Keratinocyte (primary cell): ENCODE results near the gene FAM118B. TPM values are rescaled to one million over a fixed set of nuclear protein-coding genes. Genes with fewer than 3 reads are reported as not detected.

Source experiments
- DNase-seq: peaks from one replicate; pipeline ENCODE4 v3.0.0-alpha.2; 2011; ENCODE audit warnings: low read depth, missing footprints, low spot score
- FAIRE-seq: peaks from 2 replicates; lab custom pipeline; 2011; peaks lifted over from hg19 to GRCh38; lab: Jason Lieb, UNC
- H2AFZ ChIP-seq: 2 replicates; pipeline ENCODE4 v1.6.0; 2012; ENCODE audit warnings: low read length, control low read depth, inconsistent platforms; ENCODE audit not compliant: control insufficient read depth
- H3K27ac ChIP-seq: 2 replicates; pipeline ENCODE4 v1.5.1; 2011; ENCODE audit warnings: low read length; ENCODE audit not compliant: control insufficient read depth, insufficient read depth
- H3K27me3 ChIP-seq: 3 replicates; pipeline ENCODE4 v1.6.0; 2011; ENCODE audit warnings: low read length; ENCODE audit not compliant: control insufficient read depth, insufficient read depth; ENCODE audit errors: extremely low read depth
- H3K36me3 ChIP-seq, 2 experiments: 2 replicates in 1 of 2; 3 replicates in 1 of 2; pipeline ENCODE4 v1.5.1; 2011; ENCODE audit warnings: low read length in 2 of 2, mild to moderate bottlenecking in 1 of 2; ENCODE audit not compliant: control insufficient read depth in 2 of 2, insufficient read depth in 2 of 2; ENCODE audit errors: extremely low read depth in 1 of 2
- H3K4me1 ChIP-seq: 3 replicates; pipeline ENCODE4 v1.5.1; 2011; ENCODE audit warnings: low read length; ENCODE audit not compliant: control insufficient read depth, insufficient read depth; ENCODE audit errors: extremely low read depth
- H3K4me2 ChIP-seq: 3 replicates; pipeline ENCODE4 v1.6.0; 2011; ENCODE audit warnings: low read depth, low read length; ENCODE audit not compliant: control insufficient read depth, insufficient read depth; ENCODE audit errors: extremely low read depth
- H3K4me3 ChIP-seq, 3 experiments: fragments of 200-600 bp in 1 of 3; sonication (generic) in 1 of 3; 2 replicates in 2 of 3; 3 replicates in 1 of 3; pipeline ENCODE4 v1.5.1; 2011 to 2016; ENCODE audit warnings: low read length in 3 of 3, mild to moderate bottlenecking in 3 of 3, control low read depth in 2 of 3, inconsistent platforms in 1 of 3, low read depth in 1 of 3, mixed read lengths in 1 of 3, mixed run types in 1 of 3, moderate library complexity in 1 of 3; ENCODE audit not compliant: control insufficient read depth in 2 of 3, insufficient read depth in 2 of 3; ENCODE audit errors: extremely low read depth in 1 of 3
- H3K79me2 ChIP-seq: 2 replicates; pipeline ENCODE4 v1.6.0; 2012; ENCODE audit warnings: low read length; ENCODE audit not compliant: control insufficient read depth, insufficient read depth
- H3K9ac ChIP-seq: 3 replicates; pipeline ENCODE4 v1.6.0; 2011; ENCODE audit warnings: low read length; ENCODE audit not compliant: control insufficient read depth, insufficient read depth; ENCODE audit errors: extremely low read depth
- H3K9me1 ChIP-seq: 3 replicates; pipeline ENCODE4 v1.6.0; 2011; ENCODE audit warnings: low read length; ENCODE audit not compliant: control insufficient read depth, insufficient read depth; ENCODE audit errors: extremely low read depth
- H3K9me3 ChIP-seq: 2 replicates; pipeline ENCODE4 v1.5.1; 2012; ENCODE audit warnings: low read depth, low read length; ENCODE audit not compliant: control insufficient read depth
- H4K20me1 ChIP-seq: 3 replicates; pipeline ENCODE4 v1.6.0; 2011; ENCODE audit warnings: low read length; ENCODE audit not compliant: control insufficient read depth, insufficient read depth; ENCODE audit errors: extremely low read depth
- CTCF ChIP-seq, 3 experiments: IDR thresholded peaks in 1 of 3; conservative IDR thresholded peaks in 1 of 3; optimal IDR thresholded peaks in 1 of 3; 2 replicates in 2 of 3; 3 replicates in 1 of 3; pipeline versions ENCODE3 to v1.5.1; 2011; ENCODE audit warnings: low read length in 3 of 3, mild to moderate bottlenecking in 3 of 3, moderate library complexity in 2 of 3, control low read depth in 1 of 3, inconsistent platforms in 1 of 3; ENCODE audit not compliant: insufficient read depth in 2 of 3; ENCODE audit errors: extremely low read depth in 1 of 3
- EZH2 ChIP-seq: IDR thresholded peaks from one replicate; pipeline ENCODE4 v1.6.1; 2012; ENCODE audit warnings: inconsistent platforms, mild to moderate bottlenecking, low read length, moderate library complexity
- dilution Hi-C: fragments of 300-500 bp; cut with MboI; formaldehyde crosslinking; loops from one replicate; pipeline ENCODE4 v1.7.0; 2020; ENCODE audit warnings: low sequenced_read_pairs; ENCODE audit not compliant: extremely low pct_ligation_motif_present
- polyA plus RNA-seq, 5 experiments: library from polyadenylated mRNA; depleted of rRNA in 3 of 5; stranded (reverse) in 3 of 5; stranded (forward) in 1 of 5; unstranded in 1 of 5; fragments of >200 nt; gene quantifications; 1 replicate in 1 of 5; 2 replicates in 3 of 5; 3 replicates in 1 of 5; pipeline versions ENCODE4 v1.2.1 to v1.2.3, GENCODE V29; 2011 to 2012; ENCODE audit warnings: missing spikeins in 2 of 5, low read depth in 1 of 5, low replicate concordance in 1 of 5

Gene FAM118B
- polyA plus RNA-seq, 1 donor (not counting 4 experiments of a cell fraction or from before 2014, with no cell fraction given) = 32.0 TPM

GRCh38 chr11:126256216-126256615 is 44.6 kb downstream of the FAM118B start:
- TF ChIP-seq EZH2 = no peak
- no peak for TF ChIP-seq CTCF (optimal IDR thresholded peaks at IDR 0.05 in 1 of 3, IDR thresholded peaks at IDR 0.05 in 1 of 3, conservative IDR thresholded peaks at IDR 0.05 in 1 of 3; ENCODE audit: extremely low read depth in 1 of 3, insufficient read depth in 2 of 3, low read length in 3 of 3)
- Histone ChIP-seq H3K9me3 (no peaks in the 10 kb centered on the region), H3K4me2 (no peak overlapping the region), H3K79me2 (no peaks in the 10 kb centered on the region), H3K9ac (no peak overlapping the region), H3K9me1 (no peaks in the 10 kb centered on the region), H2AFZ (no peak overlapping the region), H3K27me3 (no peaks in the 10 kb centered on the region), H3K4me1 (no peaks in the 10 kb centered on the region), H3K4me3 (no peak overlapping the region), H4K20me1 (no peaks in the 10 kb centered on the region), H3K36me3 (peaks cover 3 to 14% of the 10 kb centered on the region in 2 experiments), H3K27ac (no peak overlapping the region)
- DNase-seq (no peak), FAIRE-seq (no peak)
- dilution Hi-C loops = no loop called here

GRCh38 chr11:126257144-126257543 is 45.6 kb downstream of the FAM118B start:
- H3K27ac ChIP-seq = no peak overlapping the region
- dilution Hi-C loops = no loop called here
- H3K9me3 ChIP-seq = no peaks in the 10 kb centered on the region
- no peak overlapping the region for H3K4me2 ChIP-seq
- no peaks in the 10 kb centered on the region for H3K9me1 ChIP-seq
- no peak for TF ChIP-seq EZH2
- no peak for TF ChIP-seq CTCF (optimal IDR thresholded peaks at IDR 0.05 in 1 of 3, IDR thresholded peaks at IDR 0.05 in 1 of 3, conservative IDR thresholded peaks at IDR 0.05 in 1 of 3; ENCODE audit: extremely low read depth in 1 of 3, insufficient read depth in 2 of 3, low read length in 3 of 3)
- no peaks in the 10 kb centered on the region for H3K4me1 ChIP-seq
- peaks cover 3 to 14% of the 10 kb centered on the region in 2 experiments for H3K36me3 ChIP-seq
- no peaks in the 10 kb centered on the region for H3K79me2 ChIP-seq
- no peak overlapping the region for H3K4me3 ChIP-seq
- DNase-seq = no peak
- H3K27me3 ChIP-seq = no peaks in the 10 kb centered on the region
- H4K20me1 ChIP-seq = no peaks in the 10 kb centered on the region
- no peak overlapping the region for H3K9ac ChIP-seq
- H2AFZ ChIP-seq = no peak overlapping the region
- no peak for FAIRE-seq
